Measurements from ENCODE around the gene SF3B2.
"Not testable (repeated sequence)": the region's sequence is repeated elsewhere in the genome, so short reads cannot be mapped to it uniquely, and the experiment has no call there.

The SF3B2 gene

DNA sequence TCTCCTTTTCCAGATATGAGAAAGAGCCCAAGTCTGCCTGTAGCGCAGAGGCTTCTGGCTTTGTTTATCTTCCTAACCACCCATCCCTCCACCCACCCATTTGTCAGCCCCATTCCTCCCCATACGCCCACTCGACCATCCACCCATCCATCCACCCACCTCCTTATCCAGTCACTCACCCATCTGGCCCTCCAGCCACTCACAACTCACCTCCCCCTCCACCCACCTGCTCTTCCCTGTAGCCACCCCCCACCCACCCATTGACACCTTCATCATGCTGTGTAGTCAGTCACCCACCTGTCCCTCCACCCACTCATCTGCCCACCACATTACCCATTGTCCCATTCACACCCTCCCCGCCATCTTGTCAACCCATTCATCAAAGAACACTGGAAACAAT, 34.8 kb upstream of the SF3B2 start:
- no peak for DNase-seq (ENCODE audit: low read depth)

- no peak for DNase-seq (ENCODE audit: low read depth)
These were observed 32.0 kb upstream of the SF3B2 start for GRCh38 chr11:66020212-66020611.

- peak; percentile 67 for DNase-seq (ENCODE audit: low read depth)
These were observed 31.4 kb upstream of the SF3B2 start for GRCh38 chr11:66020618-66021357.

GRCh38 chr11:66022401-66023185, 29.6 kb upstream of the SF3B2 start:
- DNase-seq (ENCODE audit: low read depth) = peak; percentile 32

- DNase-seq (ENCODE audit: low read depth) = not testable (repeated sequence)
These were observed 29.1 kb upstream of the SF3B2 start for GRCh38 chr11:66023186-66023440.

DNA sequence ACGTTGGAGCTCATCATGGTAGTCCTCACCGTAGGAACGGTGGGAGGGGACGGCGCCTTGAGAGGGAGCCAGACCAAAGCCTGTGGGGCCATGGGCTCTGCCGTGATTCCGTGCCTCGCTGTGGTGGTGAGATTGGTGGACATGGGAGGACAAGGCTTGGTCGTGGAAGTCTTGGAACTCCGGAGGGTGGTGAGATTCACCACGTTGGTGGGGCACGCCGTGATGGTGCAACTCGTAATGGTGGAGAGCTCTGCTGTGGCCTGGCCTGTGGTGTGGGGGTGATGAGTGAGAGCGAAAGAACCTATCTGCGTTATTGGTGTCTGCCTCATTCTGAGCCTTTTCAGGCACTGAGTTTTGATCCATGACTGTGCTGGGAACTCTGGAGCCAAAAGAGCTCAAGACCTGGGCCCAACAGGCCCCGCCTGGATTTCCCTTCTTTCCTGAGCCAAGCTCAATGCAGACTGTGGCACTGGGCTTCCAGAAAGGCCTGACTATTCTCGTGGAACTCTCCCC, 26.1 kb upstream of the SF3B2 start, which contains the start of gene CATSPER1:
Gene CATSPER1, minus strand, starts transcription at position 463 of the 513 bp plus-strand sequence. Its CDS starts 100 bp downstream, at position 363.
- DNase-seq (ENCODE audit: low read depth) = no peak

DNA sequence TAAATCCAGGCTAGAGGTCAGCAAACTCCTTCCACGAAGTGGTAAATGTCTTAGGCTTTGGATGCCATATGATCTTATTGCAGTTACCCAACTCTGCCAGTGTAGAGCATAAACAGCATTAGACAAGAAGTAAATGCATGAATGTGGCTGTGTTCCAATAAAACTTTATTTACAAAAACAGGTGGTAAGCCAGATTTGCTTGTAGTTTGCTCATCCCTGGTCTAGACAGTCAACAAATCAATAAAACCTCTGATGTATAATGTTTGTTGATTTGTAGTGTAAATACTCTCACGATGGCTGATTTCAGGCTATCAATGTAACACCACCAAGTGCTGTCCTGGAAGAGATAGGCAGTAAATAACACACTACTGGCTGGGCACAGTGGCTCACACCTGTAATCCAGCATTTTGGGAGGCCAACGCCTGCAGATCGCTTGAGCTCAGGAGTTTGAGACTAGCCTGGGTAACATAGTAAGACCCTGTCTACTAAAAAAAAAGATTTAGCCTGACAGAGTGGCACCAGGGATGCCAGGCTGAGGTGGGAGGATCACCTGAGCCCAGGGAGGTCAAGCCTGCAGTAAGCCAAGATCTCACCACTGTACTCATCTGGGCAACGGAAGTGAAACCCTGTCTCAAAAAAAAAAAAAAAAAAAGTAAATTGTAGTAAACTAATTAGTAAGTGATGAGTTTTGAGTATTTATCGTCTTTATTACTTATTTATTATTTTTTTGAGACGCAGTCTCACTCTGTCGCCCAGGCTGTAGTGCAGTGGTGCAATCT, 19.0 kb upstream of the SF3B2 start:
- no peak for DNase-seq (ENCODE audit: low read depth)

GRCh38 chr11:66035653-66036333, 16.4 kb upstream of the SF3B2 start:
- no peak for DNase-seq (ENCODE audit: low read depth)

DNA sequence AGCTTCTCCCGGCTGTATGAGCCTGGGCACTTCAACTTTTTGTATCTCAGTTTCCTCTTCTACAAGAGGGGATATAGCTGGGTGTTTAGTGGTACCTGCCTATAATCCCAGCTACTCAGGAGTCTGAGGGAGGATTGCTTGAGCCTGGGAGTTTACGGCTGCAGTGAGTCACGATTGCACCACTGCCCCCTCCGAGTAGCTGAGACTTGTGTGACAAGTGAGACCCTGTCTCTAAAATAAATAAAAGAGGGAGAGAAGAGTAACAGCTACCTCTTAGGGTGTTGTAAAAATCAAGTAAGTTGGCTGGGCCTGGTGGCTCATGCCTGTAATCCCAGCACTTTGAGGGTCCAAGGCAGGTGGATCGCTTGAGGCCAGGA, 15.8 kb upstream of the SF3B2 start:
- DNase-seq (ENCODE audit: low read depth) = no peak

DNA sequence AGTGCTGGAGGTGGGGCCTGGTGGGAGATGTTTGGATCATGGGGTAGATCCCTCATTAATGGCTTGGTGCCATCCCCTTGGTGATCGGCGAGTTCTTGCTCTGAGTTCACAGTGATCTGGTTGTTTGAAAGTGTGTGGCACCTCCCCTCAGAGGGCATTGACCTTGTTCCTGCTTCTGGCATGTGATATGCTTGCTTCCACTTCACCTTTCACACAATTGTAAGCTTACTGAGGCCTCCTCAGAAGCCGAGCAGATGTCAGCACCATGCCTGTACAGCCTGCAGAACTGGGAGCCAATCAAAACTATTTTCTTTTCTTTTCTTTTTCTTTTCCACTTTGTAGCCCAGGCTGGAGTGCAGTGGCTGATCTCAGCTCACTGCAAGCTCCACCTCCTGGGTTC, 14.8 kb upstream of the SF3B2 start:
- DNase-seq (ENCODE audit: low read depth) = no peak

GRCh38 chr11:66039765-66040164, 12.4 kb upstream of the SF3B2 start:
- DNase-seq (ENCODE audit: low read depth) = no peak

DNA sequence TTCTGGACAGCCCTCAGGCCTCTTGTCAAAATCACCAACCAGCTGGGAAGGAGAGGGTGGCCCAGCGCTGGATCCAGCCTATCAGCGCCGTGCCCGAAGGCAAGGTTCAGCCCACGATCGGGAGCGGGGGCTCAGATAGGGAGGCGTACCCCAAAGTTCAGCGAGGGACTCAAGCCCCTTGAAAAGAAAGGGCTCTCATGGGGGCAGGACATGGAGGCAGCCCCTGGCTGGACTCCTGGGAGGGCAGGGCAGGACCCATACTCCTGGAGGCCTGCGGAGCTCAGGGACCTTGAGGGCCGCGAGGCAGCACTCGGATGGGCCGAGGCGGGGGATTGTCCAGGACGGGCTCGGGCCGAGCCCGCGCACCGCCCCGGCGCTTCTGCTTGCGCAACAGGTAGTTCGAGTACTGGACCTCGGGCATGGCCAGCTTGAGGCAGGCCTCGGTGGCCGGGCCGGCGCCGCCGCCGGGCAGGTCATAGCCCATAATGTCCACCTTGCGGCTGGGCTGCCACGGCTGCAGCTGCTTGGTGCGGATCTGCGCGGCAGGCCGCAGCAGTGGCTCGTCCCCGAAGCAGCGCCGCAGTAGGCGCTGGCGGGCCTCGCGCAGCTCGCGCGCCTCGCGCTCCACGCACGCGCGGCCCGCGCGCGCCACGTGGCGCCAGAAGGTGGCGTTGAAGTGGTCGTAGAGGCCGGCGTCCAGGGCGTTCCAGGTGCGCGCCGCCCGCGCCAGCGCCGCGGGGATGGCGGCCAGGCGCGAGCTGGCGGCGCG, 9.8 kb upstream of the SF3B2 start:
- DNase-seq (ENCODE audit: low read depth) = no peak

DNA sequence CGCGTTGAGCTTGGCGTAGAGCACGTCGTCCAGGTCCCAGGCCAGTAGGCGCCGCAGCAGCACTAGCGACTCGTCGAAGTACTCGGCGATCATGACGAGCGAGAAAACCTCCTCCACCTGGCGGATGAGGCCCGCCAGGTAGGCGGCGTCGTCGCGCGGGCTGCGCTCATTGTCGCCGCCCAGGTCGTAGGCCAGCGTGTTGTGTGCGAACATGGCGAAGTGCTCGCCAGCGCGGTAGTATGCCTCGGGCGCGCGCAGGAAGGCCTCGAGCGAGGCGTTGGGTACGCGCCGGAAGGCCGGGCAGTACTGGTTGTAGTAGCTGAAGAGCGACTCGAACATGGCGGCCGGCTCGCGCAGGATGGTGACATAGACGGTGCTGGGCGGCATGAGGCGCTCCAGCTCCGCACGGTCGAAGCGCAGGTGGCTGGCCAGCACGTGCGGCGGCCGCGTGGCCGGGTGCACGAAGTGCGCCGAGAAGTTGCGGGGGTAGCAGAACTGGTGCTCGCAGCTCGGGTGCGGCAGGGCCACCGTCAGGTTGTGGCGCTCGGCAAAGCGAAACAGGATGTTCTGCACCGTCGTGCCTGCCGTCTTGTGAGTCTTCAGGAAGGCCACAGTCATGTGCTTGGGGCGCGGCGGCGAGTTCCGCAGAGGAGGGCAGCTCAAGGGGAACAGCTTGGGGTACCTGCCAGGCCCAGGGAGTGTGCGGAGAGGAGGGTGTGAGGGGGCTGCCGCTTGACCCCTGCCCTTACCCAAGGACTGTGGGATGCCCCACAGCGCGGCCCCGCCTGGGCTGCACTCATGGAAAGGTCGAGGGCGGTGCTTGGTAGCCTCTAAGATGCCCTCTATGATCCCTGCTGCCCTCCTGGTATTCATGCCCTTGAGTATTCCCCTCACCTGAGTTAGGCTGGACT, 8.9 kb upstream of the SF3B2 start:
- no peak for DNase-seq (ENCODE audit: low read depth)

- no peak for DNase-seq (ENCODE audit: low read depth)
These were observed 7.4 kb upstream of the SF3B2 start for GRCh38 chr11:66044757-66045156.

GRCh38 chr11:66045177-66045639, 7.0 kb upstream of the SF3B2 start:
- peak; percentile 36 for DNase-seq (ENCODE audit: low read depth)

DNA sequence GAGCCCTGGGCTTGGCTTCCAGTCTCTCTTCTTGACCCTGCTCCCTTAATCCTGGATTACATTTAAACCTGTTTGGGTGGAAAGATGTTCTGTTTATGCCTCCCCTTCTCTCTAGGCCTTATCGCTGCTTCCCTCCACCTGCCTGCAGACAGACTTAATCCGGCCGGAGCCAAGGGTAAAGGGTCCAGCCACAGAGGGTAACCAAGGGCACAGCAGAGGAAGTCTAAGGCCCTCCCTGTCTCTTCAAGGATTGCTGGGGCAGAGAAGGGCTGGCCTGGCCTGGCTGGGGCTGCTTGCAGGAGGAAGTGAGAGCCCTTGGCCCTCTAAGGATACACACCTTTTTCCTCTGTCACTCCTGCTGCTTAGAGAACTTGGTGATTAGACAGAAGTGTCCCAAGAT, 5.3 kb upstream of the SF3B2 start:
- DNase-seq (ENCODE audit: low read depth) = no peak

DNA sequence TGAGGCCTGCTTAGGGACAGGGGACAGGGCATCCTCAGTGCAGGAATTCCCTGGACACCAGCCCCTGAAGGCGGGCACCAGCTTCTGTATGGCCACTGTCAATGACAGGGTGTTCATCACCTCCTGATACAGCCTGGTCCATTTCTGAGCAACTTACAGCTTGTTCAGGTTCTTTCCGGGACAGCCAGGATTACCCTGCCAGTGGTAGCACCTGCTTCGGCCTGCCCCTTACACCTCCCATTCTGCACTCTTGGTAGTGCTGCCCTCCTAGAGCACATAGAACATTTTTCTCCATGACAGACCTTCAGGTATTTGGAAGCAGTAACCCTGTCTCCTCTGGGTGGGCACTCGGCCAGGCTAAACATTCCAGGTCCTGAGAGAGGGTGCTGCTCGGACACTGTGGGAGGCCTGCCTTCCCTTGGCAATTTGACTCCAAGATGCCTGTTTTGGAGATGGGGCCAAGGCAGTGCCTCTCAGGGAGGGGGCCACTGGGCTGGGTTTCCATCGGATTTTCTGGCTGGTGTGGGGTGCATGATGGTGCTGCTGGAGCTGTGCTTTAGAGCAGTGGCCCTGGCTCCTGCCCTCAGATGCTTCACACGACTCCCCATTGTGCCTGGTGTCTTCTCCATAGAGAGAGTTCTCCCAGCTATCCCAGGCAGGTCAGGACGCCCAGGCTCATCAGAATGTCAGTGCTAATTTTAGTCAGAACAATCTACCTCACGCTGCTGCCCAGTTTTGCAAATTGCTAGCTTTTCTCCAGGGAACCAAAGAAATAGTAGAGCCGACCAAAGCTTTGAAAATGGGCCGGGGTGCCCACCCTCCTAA, 4.4 kb upstream of the SF3B2 start:
- no peak for DNase-seq (ENCODE audit: low read depth)

GRCh38 chr11:66048547-66049323, 3.4 kb upstream of the SF3B2 start, which contains the start of gene GAL3ST3:
Gene GAL3ST3, minus strand, starts transcription at chr11:66049161. Its CDS starts 3,746 bp downstream, at chr11:66045415.
- no peak for DNase-seq (ENCODE audit: low read depth)

All from GM04504 (cell line).